GM12878 (cell line): ENCODE data around the gene RPS6KL1.

Experiments used
- HDAC6 ChIP-seq: fragments of 200-600 bp; sonication (generic); IDR thresholded peaks from one replicate; pipeline ENCODE4 v1.8.0; 2017; ENCODE audit warnings: antibody characterized with exemption; ENCODE audit not compliant: unreplicated experiment
- POLR2A ChIP-seq: IDR thresholded peaks from 2 replicates; pipeline ENCODE4 v1.6.1; 2011; ENCODE audit warnings: low read depth, mild to moderate bottlenecking, low read length
- RAD21 ChIP-seq: IDR thresholded peaks from 2 replicates; pipeline ENCODE4 v1.6.1; 2011; ENCODE audit warnings: mild to moderate bottlenecking, low read depth, low read length, moderate library complexity; ENCODE audit not compliant: insufficient read depth
- SRF ChIP-seq, 2 experiments: IDR thresholded peaks; 2 replicates each; pipeline ENCODE4 v1.6.1; 2011; ENCODE audit warnings: low read depth in 2 of 2, low read length in 2 of 2, mild to moderate bottlenecking in 1 of 2, moderate library complexity in 1 of 2
- USF2 ChIP-seq: IDR thresholded peaks from 2 replicates; pipeline ENCODE4 v1.6.1; 2011; ENCODE audit warnings: low read depth, low read length, improper control_type of control experiment, borderline replicate concordance
- ZZZ3 ChIP-seq: IDR thresholded peaks from 2 replicates; pipeline ENCODE4 v1.6.1; 2011; ENCODE audit warnings: low read depth; ENCODE audit not compliant: control insufficient read depth, insufficient read length
- TF ChIP-seq, protein P1 (sequence below): IDR thresholded peaks from 2 replicates; pipeline ENCODE4 v1.6.1; 2012; ENCODE audit warnings: low read length, inconsistent platforms
- TF ChIP-seq, protein P2 (sequence below), 3 experiments: IDR thresholded peaks in 2 of 3; conservative IDR thresholded peaks in 1 of 3; 2 replicates each; pipeline ENCODE4 v1.5.1; 2011; ENCODE audit warnings: low read depth in 3 of 3, low read length in 3 of 3, mild to moderate bottlenecking in 3 of 3, control low read depth in 2 of 3, moderate library complexity in 2 of 3, inconsistent platforms in 1 of 3, mixed read lengths in 1 of 3; ENCODE audit not compliant: control insufficient read depth in 2 of 3, insufficient read depth in 1 of 3; ENCODE audit errors: extremely low read depth in 1 of 3

DNA sequence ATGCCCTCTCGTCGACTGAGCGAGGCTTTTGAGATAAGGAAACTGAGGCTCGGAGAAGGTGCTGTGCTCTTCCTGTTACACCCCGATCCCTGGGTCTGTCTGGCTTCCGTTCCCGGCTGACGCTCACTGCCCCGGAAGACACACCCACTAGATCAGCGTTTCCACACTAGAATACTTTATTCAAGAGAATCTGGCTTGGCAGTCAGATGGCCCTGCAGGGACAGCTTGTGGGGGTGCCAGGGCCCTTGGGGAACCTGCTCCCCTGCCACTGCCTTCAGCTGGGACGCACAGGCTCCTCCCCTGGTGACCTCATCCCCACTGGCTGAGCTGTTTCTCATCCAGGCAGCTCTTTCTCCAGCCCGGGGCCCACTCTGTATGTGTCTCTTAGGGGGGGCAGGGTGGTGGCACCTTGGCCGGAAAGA is 18.6 kb upstream of the RPS6KL1 start:
- TF ChIP-seq, protein P1, sequence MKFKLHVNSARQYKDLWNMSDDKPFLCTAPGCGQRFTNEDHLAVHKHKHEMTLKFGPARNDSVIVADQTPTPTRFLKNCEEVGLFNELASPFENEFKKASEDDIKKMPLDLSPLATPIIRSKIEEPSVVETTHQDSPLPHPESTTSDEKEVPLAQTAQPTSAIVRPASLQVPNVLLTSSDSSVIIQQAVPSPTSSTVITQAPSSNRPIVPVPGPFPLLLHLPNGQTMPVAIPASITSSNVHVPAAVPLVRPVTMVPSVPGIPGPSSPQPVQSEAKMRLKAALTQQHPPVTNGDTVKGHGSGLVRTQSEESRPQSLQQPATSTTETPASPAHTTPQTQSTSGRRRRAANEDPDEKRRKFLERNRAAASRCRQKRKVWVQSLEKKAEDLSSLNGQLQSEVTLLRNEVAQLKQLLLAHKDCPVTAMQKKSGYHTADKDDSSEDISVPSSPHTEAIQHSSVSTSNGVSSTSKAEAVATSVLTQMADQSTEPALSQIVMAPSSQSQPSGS: no peak
- TF ChIP-seq ZZZ3 (no peak), POLR2A (peak; percentile 71), SRF (IDR thresholded peaks at IDR 0.05; ENCODE audit: low read depth in 2 of 2, low read length in 2 of 2) (no peak), HDAC6 (no peak), USF2 (no peak), RAD21 (no peak)
- TF ChIP-seq, protein P2, sequence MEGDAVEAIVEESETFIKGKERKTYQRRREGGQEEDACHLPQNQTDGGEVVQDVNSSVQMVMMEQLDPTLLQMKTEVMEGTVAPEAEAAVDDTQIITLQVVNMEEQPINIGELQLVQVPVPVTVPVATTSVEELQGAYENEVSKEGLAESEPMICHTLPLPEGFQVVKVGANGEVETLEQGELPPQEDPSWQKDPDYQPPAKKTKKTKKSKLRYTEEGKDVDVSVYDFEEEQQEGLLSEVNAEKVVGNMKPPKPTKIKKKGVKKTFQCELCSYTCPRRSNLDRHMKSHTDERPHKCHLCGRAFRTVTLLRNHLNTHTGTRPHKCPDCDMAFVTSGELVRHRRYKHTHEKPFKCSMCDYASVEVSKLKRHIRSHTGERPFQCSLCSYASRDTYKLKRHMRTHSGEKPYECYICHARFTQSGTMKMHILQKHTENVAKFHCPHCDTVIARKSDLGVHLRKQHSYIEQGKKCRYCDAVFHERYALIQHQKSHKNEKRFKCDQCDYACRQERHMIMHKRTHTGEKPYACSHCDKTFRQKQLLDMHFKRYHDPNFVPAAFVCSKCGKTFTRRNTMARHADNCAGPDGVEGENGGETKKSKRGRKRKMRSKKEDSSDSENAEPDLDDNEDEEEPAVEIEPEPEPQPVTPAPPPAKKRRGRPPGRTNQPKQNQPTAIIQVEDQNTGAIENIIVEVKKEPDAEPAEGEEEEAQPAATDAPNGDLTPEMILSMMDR (IDR thresholded peaks at IDR 0.05 in 2 of 3, conservative IDR thresholded peaks at IDR 0.05 in 1 of 3; ENCODE audit: control insufficient read depth in 2 of 3, extremely low read depth in 1 of 3, insufficient read depth in 1 of 3, low read depth in 3 of 3, low read length in 3 of 3): no peak
